ENCODE results near the gene PNPLA7.

DNA sequence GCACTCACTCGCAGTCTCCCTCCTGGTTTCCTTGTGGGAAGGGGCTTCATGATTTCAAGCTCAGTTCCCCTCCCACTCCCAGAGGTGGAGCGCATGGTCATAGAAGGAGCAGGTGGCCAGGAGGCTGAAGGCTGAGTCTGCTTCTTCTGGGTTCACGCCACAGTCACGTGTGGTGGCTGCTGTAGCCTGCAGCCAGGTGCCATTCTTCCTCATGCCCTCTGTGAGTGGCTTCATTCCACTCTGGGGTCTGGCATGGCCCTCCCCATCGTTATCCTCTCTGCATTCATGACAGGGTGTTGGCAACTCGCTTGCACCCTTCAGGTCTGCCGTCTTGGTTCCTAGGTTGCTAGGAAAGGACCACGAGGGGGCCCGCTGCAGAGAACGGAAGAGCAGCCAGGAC lies 5.0 kb upstream of the PNPLA7 start:
- TF ChIP-seq CTCF (IDR thresholded peaks at IDR 0.05), result no peak
- no peak for TF ChIP-seq POLR2A (IDR thresholded peaks at IDR 0.05)
